ENCODE results near the gene TSPOAP1.

GRCh38 chr17:58343131-58343530 lies 14.5 kb upstream of the TSPOAP1 start:
- TF ChIP-seq, protein P1, sequence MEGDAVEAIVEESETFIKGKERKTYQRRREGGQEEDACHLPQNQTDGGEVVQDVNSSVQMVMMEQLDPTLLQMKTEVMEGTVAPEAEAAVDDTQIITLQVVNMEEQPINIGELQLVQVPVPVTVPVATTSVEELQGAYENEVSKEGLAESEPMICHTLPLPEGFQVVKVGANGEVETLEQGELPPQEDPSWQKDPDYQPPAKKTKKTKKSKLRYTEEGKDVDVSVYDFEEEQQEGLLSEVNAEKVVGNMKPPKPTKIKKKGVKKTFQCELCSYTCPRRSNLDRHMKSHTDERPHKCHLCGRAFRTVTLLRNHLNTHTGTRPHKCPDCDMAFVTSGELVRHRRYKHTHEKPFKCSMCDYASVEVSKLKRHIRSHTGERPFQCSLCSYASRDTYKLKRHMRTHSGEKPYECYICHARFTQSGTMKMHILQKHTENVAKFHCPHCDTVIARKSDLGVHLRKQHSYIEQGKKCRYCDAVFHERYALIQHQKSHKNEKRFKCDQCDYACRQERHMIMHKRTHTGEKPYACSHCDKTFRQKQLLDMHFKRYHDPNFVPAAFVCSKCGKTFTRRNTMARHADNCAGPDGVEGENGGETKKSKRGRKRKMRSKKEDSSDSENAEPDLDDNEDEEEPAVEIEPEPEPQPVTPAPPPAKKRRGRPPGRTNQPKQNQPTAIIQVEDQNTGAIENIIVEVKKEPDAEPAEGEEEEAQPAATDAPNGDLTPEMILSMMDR (IDR thresholded peaks at IDR 0.05; ENCODE audit: poor library complexity): no peak
- TF ChIP-seq EZH2 (IDR thresholded peaks at IDR 0.05; ENCODE audit: borderline replicate concordance) (no peak), EZH2phosphoT487 (IDR thresholded peaks at IDR 0.05; ENCODE audit: low read depth, severe bottlenecking, unreplicated experiment) (no peak)

Data from hepatocyte (in vitro differentiated cells).